SK-MEL-5 (cell line): Measurements from ENCODE around the gene UBE2E1. TPM values are rescaled to one million over a fixed set of nuclear protein-coding genes. Genes with fewer than 3 reads are reported as not detected.
A peak's percentile ranks its signal among the peaks of the same experiment; 100 is the strongest.
"Not testable (repeated sequence)": the region's sequence is repeated elsewhere in the genome, so short reads cannot be mapped to it uniquely, and the experiment has no call there.

Experiments used
- DNase-seq: peaks from one replicate; pipeline ENCODE4 v3.0.0-alpha.2; 2016; ENCODE audit warnings: low read depth, low spot score
- in situ Hi-C: cut with HindIII; loops from 2 replicates; pipeline ENCODE4 v1.10.0; 2016; ENCODE audit warnings: low sequenced_read_pairs, high pct_unique_total_duplicates, low pct_unique_long_range_greater_than_20kb
- total RNA-seq: library from RNA; depleted of rRNA; stranded (reverse); fragments of >200 nt; shearing (Covaris generic); gene quantifications from 2 replicates; pipeline ENCODE4 v1.2.3, GENCODE V29; 2014

Gene UBE2E1
- total RNA-seq, 1 experiment from 2014 or later: 158 TPM

DNA sequence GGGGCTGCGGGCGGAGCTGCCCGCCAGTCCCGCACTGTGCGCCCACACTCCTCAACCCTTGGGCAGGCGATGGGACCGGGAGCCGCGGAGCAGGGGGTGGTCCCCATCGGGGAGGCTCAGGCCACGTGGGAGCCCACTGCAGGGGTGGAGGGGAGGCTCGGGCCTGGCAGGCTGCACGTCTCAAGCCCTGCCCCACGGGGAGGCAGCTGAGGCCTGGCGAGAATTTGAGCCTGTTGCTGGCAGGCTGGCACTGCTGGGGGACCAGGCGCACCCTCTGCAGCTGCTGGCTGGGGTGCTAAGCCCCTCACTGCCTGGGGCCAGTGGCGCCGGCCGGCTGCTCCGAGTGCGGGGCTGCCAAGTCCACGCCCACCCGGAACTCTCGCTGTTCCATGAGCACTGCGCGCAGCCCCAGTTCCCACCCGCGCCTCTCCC, 76.7 kb downstream of the UBE2E1 start:
- in situ Hi-C loops: no loop called here
- no peak for DNase-seq

DNA sequence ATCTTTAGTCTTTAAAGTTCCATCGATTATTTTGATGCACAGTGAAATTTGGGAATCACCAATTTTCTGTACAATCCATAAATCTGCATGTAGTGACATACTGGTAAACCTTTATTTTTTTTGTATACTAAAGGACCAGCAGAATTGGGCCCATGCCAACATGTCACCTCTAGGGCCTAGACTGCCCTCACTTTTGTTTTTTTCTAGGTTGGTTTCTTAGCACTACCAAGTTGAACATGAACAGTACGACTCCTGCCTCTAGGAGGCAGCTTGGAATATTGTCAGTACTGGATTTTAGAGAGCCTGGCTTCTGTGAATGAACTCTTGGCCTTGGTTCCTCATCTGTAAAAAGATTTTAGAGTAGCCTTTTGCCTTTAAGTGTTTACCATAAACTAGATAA, 78.7 kb downstream of the UBE2E1 start:
- in situ Hi-C loops: no loop called here
- peak; percentile 47 for DNase-seq

DNA sequence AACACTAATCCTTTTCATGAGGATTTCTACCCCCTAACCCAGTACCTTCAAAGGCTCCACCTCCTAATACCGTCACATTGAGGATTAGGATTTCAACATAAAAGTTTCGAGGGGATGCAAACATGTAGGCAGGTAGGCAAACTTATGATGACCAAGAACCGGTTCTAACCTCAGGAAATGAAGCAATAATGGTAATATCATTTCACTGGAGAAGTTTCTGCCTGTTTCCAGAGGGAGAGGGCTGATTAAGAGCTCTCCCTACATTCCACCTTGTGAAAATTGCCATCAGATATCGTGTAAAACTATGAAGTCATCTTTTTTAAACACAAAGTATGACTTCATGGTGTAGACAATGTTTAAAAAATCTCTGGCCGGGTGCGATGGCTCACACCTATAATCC, 79.5 kb downstream of the UBE2E1 start:
- DNase-seq: no peak
- in situ Hi-C loops: no loop called here

DNA sequence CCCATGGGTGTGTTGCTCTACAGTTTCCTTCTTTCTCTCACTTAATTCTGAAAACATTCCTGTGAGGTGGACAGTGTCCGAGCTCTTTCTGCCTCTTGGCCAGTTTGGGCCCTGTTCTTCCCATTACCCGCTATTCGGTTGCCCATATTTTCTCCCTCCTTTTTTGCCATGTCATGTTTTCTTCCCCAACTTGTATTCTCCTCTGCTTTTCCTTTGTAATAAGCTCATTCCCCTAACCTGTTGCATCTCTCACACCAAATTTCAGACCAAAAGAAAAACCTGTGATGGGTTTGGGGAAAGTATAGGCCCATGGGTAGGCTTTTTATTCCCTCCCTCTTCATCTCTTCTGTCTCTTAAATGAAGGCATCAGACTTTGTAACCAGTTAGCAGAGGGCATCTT, 80.6 kb downstream of the UBE2E1 start:
- in situ Hi-C loops: no loop called here

DNA sequence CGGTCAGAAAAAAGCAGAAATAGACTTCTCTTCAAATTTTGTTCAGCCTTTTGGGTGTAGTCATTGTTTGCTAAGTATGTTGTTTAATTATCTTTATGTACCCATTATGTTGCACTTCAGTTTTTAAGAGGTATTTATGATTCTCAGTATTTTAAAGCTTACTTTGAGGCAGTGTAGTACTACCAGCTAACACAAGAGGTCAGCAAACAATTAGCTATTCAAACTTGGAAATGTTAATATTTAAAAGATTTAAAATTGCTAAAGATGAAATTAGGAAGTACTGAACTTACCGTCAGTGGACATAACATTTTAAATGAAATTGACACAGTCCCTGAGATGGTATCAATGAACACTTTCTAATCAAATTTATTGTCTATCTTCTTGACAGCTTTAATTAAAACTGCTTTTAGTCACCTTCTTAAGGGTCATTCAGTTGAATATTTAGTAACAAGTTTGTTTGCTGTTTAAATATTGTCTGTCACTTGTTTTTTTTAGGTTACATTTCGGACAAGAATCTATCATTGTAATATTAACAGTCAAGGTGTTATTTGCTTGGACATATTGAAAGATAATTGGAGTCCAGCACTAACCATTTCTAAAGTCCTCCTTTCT, 83.0 kb downstream of the UBE2E1 start:
- peak; percentile 48 for DNase-seq
- in situ Hi-C loops: no loop called here

More for the DNA sequence above, 80.6 kb downstream of the UBE2E1 start:
- DNase-seq: no peak

DNA sequence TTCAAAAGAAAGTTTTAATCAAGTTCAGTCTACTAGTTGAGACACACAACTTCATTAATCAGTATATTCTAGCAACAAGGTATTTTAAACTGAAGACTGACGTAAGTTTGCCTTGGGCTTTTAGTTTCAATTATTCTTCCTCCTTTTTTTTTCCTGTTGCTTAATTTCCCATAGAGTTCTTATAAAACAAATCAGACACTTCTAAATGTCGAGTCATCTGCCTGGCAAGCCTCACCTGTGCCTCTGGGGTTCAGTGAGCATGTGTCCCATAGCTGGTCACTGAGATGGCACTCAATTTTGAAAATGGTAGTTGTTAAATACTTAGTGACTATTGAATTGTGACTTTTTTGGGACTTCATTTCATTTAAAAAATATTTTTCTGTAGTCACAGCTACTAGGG, 83.6 kb downstream of the UBE2E1 start:
- no peak for DNase-seq
- in situ Hi-C loops: no loop called here

DNA sequence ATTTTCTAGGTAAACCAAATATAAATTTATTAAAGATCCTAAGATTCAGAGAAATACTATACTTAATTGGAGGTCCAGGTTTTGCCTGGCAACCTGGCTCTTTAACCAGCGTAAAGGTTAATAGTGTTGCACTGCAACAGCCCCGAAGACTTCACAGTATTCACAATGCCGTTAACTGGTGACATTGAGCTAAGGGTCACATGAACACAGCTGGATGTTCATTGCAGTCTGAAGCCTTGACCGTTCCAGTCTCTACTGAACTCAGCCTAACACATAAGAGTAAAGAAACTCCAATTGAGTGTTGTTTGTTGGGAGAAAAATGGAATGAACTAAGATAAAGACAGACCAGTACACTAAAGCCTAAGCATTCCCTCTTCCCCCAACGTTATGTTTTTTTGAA, 84.2 kb downstream of the UBE2E1 start:
- DNase-seq: no peak

DNA sequence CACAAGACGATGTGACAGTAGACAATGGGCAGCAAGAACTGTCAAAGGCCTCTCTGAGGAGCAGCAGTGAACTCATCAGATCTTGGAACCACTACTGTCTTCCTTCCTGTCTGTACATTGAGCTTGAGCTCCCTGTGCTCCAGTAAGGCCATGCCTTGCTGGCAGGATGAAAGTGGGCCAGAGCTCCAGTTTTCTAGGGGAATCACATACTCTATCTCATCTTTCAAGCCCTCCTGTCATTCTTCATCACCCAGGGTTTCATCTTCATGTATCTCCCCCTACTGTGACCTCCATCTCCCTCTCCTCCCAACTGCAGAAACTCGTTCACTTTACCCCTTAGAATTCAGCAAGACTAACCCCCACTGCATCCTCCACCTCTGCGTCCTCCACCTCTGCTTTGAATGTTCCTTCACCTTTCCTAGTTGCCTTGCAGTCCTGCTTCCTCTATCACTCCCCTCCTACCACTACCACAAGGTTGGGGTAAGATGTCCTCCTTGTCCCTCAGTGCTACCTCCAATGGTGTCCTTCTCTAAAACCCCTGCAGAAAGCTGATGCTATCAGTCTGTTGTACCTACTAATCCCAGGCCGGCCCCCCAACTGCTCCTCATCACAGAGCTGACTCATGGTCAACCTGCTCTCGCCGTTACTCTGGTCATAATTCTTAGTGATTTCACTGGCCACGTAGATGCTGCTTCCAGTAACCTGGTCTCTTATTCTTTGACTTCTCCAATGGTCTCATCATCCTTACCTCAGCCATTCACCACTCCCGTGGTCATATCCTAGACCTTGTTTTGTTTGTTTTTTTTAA, 88.7 kb downstream of the UBE2E1 start:
- in situ Hi-C loops: no loop called here

More for the DNA sequence above, 84.2 kb downstream of the UBE2E1 start:
- in situ Hi-C loops: no loop called here

DNA sequence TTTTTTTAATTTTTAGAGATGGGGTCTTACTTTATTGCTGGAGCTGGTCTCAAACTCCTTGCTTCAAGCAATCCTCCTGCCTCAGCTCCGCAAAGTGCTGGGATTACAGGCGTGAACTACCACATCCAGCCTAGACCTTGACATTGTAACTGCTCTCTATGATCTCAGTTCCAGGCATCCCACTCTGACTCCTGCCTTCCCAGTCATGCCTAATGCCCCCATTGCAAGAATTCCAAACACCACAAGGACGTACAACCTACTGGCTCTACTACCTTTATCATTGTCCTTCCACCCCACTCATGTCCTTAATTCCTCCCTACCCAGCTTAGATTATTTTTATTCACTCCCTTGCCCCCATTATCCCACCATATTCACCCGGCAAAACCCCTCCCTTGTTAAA, 89.4 kb downstream of the UBE2E1 start:
- in situ Hi-C loops: no loop called here
- no peak for DNase-seq

More for the DNA sequence above, 88.7 kb downstream of the UBE2E1 start:
- no peak for DNase-seq

DNA sequence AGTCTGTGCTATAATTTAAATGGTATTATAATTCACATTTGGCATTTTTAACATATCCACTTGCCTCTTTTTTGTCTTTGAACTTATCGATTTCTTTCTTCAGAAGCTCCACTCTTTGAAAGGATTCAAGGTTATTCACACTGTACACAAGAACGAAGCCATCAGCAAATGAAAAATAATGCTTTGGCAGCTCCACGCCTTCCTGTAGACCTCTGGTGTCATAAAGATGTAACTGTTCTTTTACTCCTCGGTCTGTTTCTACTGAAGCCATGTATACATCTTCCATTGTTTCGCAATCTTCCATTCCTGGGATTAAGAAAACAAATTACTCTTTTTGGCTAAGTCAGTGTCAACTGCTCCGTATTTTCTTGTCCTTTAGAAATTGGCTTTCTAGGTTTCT, 95.0 kb downstream of the UBE2E1 start:
- DNase-seq: peak; percentile 87
- in situ Hi-C loops: no loop called here

DNA sequence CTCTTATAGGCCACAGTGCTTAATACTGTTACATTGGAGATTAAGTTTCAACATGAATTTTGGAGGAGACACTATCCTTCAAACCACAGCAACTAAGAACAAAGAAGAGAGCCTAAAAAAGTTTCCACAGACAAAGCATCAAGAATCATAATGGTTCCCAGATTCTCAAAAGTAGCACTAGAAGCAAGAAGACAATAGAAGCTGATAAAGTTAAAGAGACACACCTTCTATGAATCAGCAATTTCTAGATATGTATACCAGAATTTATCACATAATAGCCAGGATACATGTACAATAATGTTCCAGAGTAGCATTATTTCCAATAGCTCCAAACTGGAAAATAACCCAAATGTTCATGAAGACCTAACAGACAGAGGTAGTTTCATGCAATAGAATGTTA, 98.8 kb downstream of the UBE2E1 start:
- DNase-seq: no peak
- in situ Hi-C loops: no loop called here

DNA sequence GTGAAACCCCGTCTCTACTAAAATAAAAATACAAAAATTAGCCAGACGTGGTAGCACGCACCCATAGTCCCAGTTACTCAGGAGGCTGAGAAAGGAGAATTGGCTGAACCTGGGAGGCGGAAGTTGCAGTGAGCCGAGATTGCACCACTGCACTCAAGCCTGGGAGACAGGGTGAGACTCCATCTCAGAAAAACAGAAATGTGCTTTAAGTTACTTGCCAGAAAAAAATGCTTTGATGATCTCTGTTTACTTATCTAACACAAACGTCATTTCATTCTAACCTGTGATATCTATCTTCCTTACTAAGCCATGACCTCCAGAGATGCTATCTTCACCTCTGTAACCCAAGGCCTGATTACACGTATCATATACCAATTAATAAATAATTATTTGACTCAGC, 103.6 kb downstream of the UBE2E1 start:
- in situ Hi-C loops: no loop called here
- DNase-seq: no peak

DNA sequence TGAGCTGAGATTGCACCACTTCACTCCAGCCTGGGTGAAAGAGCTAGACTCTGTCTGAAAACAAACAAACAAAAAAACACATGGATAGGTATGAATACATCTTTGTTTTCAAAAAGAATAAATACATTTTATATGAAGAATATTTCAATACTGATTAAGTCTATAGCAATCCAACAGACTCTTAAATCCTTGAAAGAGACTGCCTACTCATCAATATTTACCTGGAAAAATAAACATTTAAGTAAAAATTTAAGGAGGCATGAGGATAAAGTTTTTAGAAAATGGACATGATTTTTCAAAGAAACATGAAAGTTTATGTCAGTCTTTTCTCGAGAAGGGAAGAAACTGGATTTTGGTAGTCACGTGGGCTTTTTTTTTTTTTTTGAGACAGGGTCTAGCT, 105.6 kb downstream of the UBE2E1 start:
- in situ Hi-C loops: no loop called here
- no peak for DNase-seq

DNA sequence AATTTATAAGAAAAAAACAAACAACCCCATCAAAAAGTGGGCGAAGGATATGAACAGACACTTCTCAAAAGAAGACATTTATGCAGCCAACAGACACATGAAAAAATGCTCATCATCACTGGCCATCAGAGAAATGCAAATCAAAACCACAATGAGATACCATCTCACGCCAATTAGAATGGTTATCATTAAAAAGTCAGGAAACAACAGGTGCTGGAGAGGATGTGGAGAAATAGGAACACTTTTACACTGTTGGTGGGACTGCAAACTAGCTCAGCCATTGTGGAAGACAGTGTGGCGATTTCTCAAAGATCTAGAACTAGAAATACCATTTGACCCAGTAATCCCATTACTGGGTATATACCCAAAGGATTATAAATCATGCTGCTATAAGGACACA, 106.6 kb downstream of the UBE2E1 start:
- in situ Hi-C loops, DNase-seq: not testable (repeated sequence)

DNA sequence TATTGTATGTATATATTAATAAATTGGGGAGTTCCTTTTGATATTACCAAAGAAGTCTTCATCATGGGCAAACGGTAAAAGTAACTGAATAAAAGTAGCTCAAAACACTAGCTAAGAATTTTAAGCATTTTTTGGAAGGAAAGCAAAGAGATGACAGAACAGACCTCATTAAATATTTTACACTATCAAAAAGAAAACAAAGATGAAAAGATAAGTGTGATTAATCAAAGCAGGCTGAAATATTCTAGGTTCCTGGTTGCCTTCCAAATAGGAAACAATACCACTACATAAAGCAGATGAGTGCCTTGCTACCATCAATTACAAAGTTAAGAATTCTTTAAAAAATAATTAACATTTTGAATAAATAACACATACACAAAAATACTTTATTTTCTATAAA, 107.4 kb downstream of the UBE2E1 start:
- in situ Hi-C loops: no loop called here
- no peak for DNase-seq

DNA sequence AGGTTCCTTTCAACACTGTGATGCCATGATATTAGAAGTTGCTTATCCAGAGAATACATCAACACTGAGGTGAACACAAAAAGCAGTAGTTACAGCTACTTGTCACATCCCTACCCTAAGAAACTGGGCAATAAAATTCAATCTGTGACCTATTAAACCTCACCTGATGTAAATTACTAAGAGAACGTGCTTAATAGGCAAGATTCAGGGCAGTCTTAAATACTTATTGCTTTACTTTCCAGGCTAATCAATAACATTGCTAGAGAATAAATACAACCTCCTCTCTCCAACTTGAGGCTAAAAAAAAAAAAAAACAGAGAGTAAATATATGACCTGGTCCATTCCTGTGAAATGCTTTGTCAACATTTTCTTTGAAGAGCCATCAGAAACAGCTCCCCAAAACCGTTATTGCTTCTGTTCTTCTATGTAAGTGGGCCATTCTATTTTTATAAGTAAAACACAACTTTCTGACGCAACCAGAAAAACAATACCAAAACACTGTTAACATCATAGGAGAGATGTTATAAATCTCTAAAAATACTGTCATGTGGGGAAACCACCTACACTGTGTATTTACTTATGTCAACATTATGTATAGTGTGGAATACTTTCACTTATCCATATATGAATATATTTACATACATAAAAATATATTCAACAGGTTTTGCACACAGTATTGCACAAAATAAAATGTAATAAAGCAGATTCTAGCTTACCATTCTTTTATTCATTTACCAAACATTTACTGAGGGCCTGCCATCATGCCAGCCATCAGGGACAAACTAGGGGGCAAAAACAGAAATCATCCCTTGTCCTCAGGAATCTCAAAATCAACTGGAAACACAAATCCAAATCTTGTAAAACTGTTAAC, 108.4 kb downstream of the UBE2E1 start:
- in situ Hi-C loops: no loop called here
- DNase-seq: no peak

DNA sequence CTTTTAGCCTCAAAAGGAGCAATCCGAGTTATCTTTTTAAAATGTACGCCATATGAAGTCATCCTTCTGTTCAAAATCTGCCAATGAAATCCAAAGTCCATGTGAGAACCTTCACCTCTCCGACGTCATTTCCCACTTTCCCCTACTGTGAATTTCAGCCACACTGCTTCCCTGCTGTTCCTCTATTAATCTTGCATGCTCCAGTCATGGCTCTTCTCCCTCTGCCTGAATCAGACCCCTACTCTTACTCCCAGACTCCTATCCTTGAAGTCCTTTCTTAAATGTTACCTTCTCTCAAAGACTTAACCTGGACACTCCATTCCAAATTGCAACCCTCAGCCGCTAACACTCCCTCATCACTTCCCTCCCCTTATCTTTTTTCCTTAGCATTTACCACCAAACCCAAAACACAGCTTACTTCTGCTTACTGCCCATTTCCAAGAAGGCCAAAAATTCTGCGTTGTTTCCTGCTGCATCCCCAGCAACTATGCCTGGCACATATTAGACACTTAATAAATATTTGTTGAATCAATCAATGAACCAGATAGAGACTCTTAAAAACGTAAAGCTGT, 109.9 kb downstream of the UBE2E1 start:
- peak; percentile 35 for DNase-seq
- in situ Hi-C loops: no loop called here
